HG03135 (cell line): ENCODE results near the gene CDK14.
"Not testable (repeated sequence)": the region's sequence is repeated elsewhere in the genome, so short reads cannot be mapped to it uniquely, and the experiment has no call there.

Experiments used
- ATAC-seq: cut with Tn5 transposase; IDR thresholded peaks from one replicate; pipeline ENCODE4 v1.9.1; 2021; ENCODE audit warnings: mild to moderate bottlenecking, moderate library complexity; ENCODE audit not compliant: unreplicated experiment

The CDK14 gene

GRCh38 chr7:90713628-90714027, 117.5 kb downstream of the CDK14 start:
- ATAC-seq, result no peak

- ATAC-seq, result no peak
Measured at GRCh38 chr7:90715067-90715466, 118.9 kb downstream of the CDK14 start.

- ATAC-seq, result no peak
Measured at GRCh38 chr7:90717296-90718060, 121.4 kb downstream of the CDK14 start.

GRCh38 chr7:90719155-90719554, 123.0 kb downstream of the CDK14 start:
- ATAC-seq, result no peak

- no peak for ATAC-seq
Measured at GRCh38 chr7:90720984-90721760, 125.1 kb downstream of the CDK14 start.

GRCh38 chr7:90721869-90722431, 125.8 kb downstream of the CDK14 start:
- ATAC-seq, result no peak

- no peak for ATAC-seq
Measured at GRCh38 chr7:90723233-90723632, 127.1 kb downstream of the CDK14 start.

- ATAC-seq, result no peak
Measured at GRCh38 chr7:90723866-90724265, 127.7 kb downstream of the CDK14 start.

GRCh38 chr7:90726120-90726519, 130.0 kb downstream of the CDK14 start:
- no peak for ATAC-seq

- ATAC-seq, result no peak
Measured at GRCh38 chr7:90726623-90727022, 130.5 kb downstream of the CDK14 start.

- no peak for ATAC-seq
Measured at GRCh38 chr7:90727412-90727811, 131.3 kb downstream of the CDK14 start.

GRCh38 chr7:90728568-90728967, 132.4 kb downstream of the CDK14 start:
- ATAC-seq, result no peak

GRCh38 chr7:90735611-90736280, 139.6 kb downstream of the CDK14 start:
- ATAC-seq, result not testable (repeated sequence)

GRCh38 chr7:90736316-90736715, 140.2 kb downstream of the CDK14 start:
- no peak for ATAC-seq

GRCh38 chr7:90736968-90737939, 141.1 kb downstream of the CDK14 start:
- peak; percentile 97 for ATAC-seq

- no peak for ATAC-seq
Measured at GRCh38 chr7:90738249-90738648, 142.1 kb downstream of the CDK14 start.

- ATAC-seq, result no peak
Measured at GRCh38 chr7:90739716-90740115, 143.6 kb downstream of the CDK14 start.

GRCh38 chr7:90740386-90740785, 144.3 kb downstream of the CDK14 start:
- no peak for ATAC-seq

- no peak for ATAC-seq
Measured at GRCh38 chr7:90743626-90744025, 147.5 kb downstream of the CDK14 start.

- ATAC-seq, result no peak
Measured at GRCh38 chr7:90747516-90747915, 151.4 kb downstream of the CDK14 start.
